Dermis microvascular lymphatic vessel endothelial cell (primary cell): ENCODE measurements around the gene CAMSAP1. TPM values are rescaled to one million over a fixed set of nuclear protein-coding genes. Genes with fewer than 3 reads are reported as not detected.
A peak's percentile ranks its signal among the peaks of the same experiment; 100 is the strongest.

Experiments used
- DNase-seq, 2 donors: peaks; one replicate each; pipeline versions ENCODE4 v3.0.0 to v3.0.0-alpha.2; 2010; ENCODE audit warnings: low read depth in 2 of 2
- total RNA-seq: library from RNA; depleted of rRNA; stranded (reverse); fragments of >200 nt; gene quantifications from 2 replicates; pipeline ENCODE4 v1.2.1, GENCODE V29; 2014

Gene CAMSAP1
- total RNA-seq, 1 donor from 2014 or later = 11.9 TPM

GRCh38 chr9:135814421-135815095 lies 92.8 kb downstream of the CAMSAP1 start:
- DNase-seq = no peak

DNA sequence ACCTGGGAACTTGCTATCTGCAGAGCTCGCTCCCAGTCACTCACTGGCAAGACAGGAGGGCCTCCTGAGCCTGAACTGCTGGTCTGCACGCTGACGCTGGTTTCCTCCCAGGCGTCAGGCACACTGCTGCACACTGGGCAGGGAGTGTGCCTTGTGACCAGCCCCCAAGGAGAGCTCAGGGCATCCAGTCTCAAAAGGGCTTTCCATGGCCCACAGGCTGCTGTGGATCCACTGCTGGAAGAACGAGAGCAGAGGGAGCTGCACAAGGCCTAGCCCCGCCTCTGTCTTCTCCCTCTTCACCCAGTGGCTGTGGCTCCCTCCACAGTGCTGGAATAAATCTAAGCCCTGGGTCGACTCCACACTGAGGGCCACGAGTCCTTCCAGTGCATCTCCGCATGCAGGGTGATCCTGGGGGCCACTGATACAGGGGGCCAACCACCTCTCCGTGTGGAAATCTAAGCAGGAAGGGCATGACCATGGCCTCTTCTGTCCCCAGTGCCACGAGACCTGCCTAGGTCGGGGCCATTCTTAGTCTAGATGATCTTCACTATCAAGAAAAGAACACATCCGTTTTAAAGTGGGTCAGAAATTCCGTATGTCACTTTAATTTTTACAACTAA lies 93.6 kb downstream of the CAMSAP1 start:
- no peak for DNase-seq

DNA sequence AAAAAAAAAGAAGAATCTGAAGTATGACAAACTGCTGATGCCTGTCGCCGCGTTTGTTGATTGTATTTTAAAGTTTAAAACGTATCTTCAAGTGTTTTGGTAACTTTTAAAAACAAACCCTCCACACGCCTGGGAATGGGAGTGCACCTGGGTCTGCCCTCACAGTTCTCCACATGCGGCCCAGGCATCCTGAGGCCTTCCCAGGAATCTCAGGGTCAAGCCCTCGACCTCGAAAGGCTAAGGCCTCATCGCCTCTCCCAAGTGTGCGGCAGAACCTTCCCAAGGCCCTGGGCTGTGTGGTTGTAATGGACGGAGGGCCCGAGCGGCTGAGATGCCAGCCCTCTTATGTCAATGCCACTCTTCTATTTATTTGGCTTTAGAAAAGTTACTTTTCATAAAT lies 94.4 kb downstream of the CAMSAP1 start:
- no peak for DNase-seq

DNA sequence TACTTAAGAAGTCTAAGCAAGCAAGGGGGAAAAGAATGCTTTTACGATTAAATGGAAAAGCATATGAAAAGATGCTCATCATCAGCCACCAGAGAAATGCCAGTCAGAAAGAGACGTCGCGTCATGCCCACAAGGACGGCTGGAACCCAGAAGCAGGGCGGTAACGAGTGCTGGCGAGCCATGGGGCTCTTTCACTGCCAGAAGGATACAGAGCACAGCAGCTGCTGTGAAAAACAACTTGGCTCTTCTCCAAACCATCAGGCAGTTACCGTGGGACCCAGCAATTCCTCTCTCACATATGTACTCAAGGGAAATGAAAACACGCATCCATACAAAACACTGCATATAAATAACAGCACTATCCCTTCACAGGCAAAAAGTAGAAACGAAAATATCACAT lies 95.5 kb downstream of the CAMSAP1 start:
- DNase-seq = no peak

DNA sequence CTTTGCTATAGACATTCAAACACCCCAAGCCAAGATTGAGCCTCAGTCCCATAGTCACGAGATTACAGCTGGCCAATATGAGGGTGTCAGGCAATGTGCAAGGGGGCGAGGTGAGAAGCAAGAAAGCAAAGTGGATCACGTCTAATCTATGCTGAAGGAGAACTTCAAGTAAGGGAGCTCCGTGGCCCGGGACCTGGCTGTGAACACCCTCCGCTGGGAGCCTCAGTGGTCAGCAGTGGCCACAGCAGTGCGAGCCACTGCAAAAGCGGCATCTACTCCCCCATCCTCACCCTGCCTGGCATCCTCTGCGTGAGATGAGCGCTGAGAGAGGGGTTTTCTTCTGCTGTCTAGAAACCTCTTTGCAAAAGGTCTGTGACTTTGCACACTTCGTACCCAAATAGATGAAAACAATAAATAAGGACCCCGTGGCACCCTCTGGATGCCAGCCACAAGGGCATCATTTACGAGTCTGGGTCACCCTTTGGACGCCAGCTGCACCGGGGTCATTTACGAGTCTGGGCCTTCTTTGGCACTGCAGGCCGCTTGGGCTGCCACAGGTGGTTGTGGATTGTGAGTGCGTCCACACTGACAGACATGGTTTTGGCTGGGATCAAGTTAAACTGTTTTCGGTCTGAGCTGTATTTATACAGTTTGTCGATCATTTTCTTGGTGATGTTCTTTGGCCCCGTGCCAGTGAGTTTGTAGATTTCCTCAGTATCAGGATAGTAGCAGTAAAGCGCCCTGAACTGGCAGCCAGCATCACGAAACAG lies 96.4 kb downstream of the CAMSAP1 start:
- no peak for DNase-seq

DNA sequence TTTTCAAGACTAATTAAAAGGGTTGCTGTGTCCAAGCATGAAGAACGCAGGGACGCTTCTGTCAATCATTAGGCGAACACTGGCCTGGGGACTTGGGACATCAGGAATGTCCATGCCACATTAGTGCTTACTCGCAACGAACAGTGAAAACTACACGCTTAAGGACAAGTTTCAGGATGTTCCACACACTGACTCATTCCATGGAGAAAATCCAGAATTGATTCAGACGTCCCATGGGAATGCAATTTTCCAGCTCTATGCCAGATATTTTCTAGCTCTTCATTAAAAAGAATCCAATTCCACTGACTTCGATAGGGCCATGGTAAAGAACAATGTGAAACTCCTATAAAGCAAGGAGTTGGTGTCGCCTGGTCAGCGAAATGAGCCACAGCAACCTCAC lies 98.2 kb downstream of the CAMSAP1 start:
- DNase-seq = no peak

DNA sequence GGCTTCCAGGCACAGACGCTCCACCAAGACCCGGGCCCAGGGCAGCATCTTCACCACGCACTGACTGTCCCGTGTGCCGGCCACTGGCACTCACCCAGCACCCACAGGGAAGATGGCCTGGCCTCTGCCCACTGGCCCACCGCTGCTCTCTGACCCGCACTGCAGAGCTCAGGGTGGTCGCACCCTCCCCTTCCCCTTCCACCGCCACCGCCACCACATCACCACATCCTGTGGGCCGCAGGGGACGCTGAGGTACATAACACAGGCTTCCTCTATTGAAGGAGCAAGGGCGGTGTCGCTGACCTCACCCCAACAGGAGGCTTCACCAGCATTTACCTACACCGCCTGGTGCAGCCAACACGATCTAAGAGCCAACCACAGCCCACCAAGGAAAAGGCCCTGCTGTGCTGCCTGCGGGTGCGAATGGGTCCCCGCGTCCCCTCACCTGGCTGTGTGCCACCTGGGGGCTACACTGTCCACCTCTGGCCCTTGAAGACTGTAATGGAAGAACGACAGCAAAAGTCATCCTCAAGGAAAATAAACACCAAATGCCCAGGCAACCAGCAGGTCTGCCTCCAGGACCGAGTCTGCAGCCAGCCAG lies 101.8 kb downstream of the CAMSAP1 start:
- DNase-seq = no peak

DNA sequence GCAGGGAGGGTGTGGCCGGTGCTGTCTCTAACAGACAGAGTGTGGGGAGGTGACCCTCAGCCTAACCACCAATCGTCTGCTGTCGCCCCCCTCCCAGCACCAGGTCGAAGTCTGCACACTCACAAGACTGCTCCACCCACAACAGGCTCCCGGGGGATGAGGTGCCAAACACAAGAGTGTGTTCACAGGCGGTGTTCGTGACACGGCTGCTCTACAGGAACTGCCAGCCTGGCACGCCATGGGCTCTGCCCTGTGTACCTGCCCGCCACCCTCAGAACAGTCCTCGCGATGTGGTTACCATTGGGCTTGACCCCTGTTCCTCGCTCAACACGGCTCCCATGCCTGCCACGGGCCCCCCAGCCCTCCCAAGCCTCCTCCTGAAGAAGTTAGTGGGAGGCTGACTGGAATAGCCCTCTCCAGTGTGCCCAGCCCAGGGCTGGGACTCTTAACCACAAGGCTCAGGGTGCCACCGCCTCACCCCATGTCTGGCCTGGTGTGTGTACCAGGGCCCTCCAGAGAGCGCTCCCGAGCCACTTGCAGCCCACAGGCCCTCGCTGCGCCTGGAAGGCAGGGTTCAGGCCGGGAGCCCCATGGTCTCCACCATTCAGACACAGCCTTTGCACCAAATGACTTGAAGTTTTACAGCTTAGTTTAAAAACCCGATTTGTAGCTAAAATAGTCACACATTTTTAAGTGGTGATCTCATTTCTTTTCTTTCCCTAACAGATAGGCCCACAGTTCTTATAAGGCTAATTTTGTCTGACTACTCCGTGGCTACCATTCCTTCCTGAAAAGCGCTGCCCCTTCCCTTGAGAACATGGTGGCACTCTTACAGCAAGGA lies 102.5 kb downstream of the CAMSAP1 start:
- DNase-seq = no peak

GRCh38 chr9:135803441-135803840 lies 103.9 kb downstream of the CAMSAP1 start:
- no peak for DNase-seq

DNA sequence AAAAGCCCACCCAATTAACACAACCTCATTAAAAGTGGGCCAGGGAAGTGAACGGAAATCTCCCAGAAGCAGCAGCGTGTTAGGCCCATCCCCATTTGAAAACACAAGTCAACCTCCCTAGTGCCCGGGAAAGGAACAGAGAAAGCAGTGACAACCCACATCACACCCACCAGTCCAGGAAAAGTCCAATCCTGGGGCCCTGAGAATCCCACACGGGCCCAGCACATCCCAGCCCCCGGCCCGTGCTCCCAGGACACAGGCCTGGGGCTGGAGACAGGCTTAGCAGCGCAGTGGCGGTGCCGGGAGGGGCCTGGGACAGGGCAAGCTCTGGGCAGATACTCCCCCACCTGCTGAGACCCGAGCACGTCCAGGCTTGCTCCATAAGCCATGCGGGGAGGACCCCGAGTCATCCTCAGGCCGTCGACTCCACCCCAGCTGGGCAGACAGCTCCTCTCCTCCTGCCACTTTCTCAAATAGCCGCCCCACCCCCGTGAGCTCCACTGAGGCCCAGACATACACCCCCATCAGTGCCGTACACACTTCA lies 104.4 kb downstream of the CAMSAP1 start:
- no peak for DNase-seq

DNA sequence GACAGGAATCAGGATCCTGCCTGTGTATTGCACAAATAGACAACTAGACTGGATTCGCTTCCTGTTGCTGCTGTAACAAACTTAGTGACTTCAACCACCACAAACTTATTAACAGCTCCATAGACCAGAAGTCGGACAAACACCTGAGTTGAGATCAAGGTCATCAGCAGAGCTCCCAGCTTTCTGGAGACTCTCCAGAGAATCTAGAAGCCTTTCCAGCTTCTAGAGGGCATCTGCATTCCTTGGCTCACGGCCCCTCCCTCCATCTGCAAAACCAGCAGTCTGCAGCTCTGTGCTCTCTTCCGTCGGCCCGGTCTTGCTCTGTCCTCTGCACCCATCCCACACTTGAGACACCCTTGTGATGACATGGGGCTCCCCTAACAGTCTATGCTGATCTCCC lies 106.3 kb downstream of the CAMSAP1 start:
- DNase-seq = no peak

GRCh38 chr9:135799261-135799660 lies 108.1 kb downstream of the CAMSAP1 start:
- DNase-seq = no peak

DNA sequence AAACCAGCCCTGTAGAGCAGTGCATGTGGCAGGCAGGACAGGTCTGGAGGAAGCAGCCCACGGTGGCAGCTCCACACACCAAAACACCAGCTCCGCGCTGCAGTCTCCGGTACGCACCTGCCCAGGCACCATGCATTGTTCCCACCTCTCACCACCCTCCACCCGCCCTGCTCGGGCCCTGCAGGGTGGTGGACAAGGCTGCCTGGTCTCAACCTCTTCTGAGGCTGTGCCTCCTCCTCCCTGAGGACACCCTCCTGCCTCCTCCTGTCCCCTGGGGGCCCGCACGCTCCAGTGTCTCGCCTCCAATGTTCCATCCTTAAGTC lies 109.1 kb downstream of the CAMSAP1 start:
- DNase-seq = no peak

- peak in 1 of 2 donors; percentile 39 for DNase-seq
Observed at GRCh38 chr9:135797507-135798262, 109.7 kb downstream of the CAMSAP1 start.

GRCh38 chr9:135796784-135797485 lies 110.4 kb downstream of the CAMSAP1 start:
- DNase-seq = no peak

- DNase-seq = no peak
Observed at GRCh38 chr9:135795391-135795790, 112.0 kb downstream of the CAMSAP1 start.

DNA sequence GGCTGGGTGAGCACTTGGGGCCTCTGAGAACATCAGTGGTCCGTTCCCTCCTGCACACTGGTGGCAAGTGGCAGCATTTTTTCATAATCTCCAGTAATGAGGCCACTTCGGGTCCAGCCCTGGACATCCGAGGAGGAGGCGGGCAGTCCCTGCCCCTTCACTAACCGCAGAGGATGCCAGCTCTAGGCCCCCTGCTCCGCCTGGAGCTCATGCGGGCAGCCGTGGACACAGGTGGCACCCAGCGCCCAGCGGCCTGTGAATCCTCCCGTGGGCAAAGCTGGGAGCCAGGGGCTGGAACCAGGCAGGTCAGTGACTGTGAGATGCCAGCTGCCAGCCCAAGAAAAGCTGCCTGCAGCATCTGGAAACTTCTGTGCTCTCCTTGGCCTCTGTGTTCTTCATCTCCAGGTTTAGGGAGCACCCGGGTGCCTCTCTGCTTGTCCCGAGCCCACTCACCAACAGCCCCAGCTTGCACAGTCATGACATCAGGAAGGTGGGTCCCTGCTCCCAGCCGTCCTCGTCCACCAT lies 112.9 kb downstream of the CAMSAP1 start:
- DNase-seq = no peak

GRCh38 chr9:135794057-135794335 lies 113.3 kb downstream of the CAMSAP1 start:
- no peak for DNase-seq

DNA sequence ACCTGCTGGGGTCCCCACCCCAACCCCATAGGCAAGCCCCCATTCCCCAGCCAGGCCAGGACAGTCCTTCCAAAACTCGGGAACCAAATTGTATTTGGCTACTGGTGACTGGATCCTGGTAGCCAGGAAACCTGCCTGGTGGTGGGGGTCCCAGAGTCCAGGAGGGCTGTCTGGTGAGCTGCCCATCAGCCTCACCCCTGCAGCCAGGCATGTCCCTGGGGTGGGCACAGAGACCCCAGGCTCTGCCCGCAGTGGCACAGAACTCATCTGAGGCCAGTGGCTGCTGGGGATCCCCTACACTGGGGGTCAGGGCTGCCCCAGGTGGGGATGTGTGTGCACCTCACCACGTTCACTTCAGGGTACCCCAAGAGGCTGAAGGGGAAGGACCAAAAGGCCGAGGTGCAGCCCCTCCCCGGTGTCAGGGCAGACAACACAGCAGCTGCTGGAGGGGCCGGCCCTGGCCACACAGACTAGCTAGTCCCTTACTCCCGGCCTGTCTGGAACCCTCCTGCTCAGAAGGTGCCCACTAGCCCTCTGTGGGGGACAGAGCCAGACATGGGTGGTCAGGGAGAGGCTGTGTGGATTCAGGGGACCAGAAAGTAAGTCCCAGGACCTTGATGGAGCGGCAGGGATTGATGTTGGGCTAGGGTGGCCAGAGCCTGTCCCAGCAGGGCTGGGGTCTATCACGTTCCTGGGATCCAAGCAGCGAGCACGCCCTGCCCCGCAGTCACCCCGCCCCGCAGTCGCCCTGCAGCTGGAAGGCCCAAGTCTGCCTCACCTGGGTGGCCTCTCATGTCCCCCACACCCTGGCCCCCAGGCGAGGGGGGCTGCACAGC lies 113.9 kb downstream of the CAMSAP1 start:
- DNase-seq = no peak
